ENCODE measurements around the gene FGF22.
"Not testable (repeated sequence)": the region's sequence is repeated elsewhere in the genome, so short reads cannot be mapped to it uniquely, and the experiment has no call there.

Gene FGF22

GRCh38 chr19:639253-640160 lies at the start of gene FGF22:
TSS of gene FGF22 (plus strand) at chr19:639879. CDS start at chr19:639926, 47 bp downstream.
- peak; percentile 88 to 95 (median 94) for DNase-seq (ENCODE audit: low read depth in 2 of 3, low spot score in 1 of 3)

- DNase-seq (ENCODE audit: low read depth in 2 of 3, low spot score in 1 of 3), result no peak
Observed at GRCh38 chr19:590396-590745, 49.3 kb upstream of the FGF22 start.

GRCh38 chr19:590750-591098 lies 49.0 kb upstream of the FGF22 start:
- DNase-seq (ENCODE audit: low read depth in 2 of 3, low spot score in 1 of 3), result no peak

- DNase-seq (ENCODE audit: low read depth in 2 of 3, low spot score in 1 of 3), result no peak
Observed at GRCh38 chr19:591099-591958, 48.4 kb upstream of the FGF22 start.

- no peak for DNase-seq (ENCODE audit: low read depth in 2 of 3, low spot score in 1 of 3)
Observed at GRCh38 chr19:592101-592500, 47.6 kb upstream of the FGF22 start.

- DNase-seq (ENCODE audit: low read depth in 2 of 3, low spot score in 1 of 3), result no peak
Observed at GRCh38 chr19:593055-593454, 46.6 kb upstream of the FGF22 start.

GRCh38 chr19:593505-593904 lies 46.2 kb upstream of the FGF22 start:
- DNase-seq (ENCODE audit: low read depth in 2 of 3, low spot score in 1 of 3), result no peak

GRCh38 chr19:594265-594870 lies 45.3 kb upstream of the FGF22 start:
- DNase-seq (ENCODE audit: low read depth in 2 of 3, low spot score in 1 of 3), result no peak

- DNase-seq (ENCODE audit: low read depth in 2 of 3, low spot score in 1 of 3), result no peak
Observed at GRCh38 chr19:595326-596262, 44.1 kb upstream of the FGF22 start.

GRCh38 chr19:596263-596655 lies 43.4 kb upstream of the FGF22 start:
- no peak for DNase-seq (ENCODE audit: low read depth in 2 of 3, low spot score in 1 of 3)

- no peak for DNase-seq (ENCODE audit: low read depth in 2 of 3, low spot score in 1 of 3)
Observed at GRCh38 chr19:597406-598315, 42.0 kb upstream of the FGF22 start.

GRCh38 chr19:601310-601709 lies 38.4 kb upstream of the FGF22 start:
- no peak for DNase-seq (ENCODE audit: low read depth in 2 of 3, low spot score in 1 of 3)

- DNase-seq (ENCODE audit: low read depth in 2 of 3, low spot score in 1 of 3), result no peak
Observed at GRCh38 chr19:601790-602189, 37.9 kb upstream of the FGF22 start.

GRCh38 chr19:602391-603301 lies 37.0 kb upstream of the FGF22 start:
- DNase-seq (ENCODE audit: low read depth in 2 of 3, low spot score in 1 of 3), result no peak

GRCh38 chr19:603302-603639 lies 36.4 kb upstream of the FGF22 start:
- not testable (repeated sequence) for DNase-seq (ENCODE audit: low read depth in 2 of 3, low spot score in 1 of 3)

GRCh38 chr19:603779-604178 lies 35.9 kb upstream of the FGF22 start:
- peak in 1 of 3 donors; percentile 35 for DNase-seq (ENCODE audit: low read depth in 2 of 3, low spot score in 1 of 3)

GRCh38 chr19:604355-604754 lies 35.3 kb upstream of the FGF22 start:
- peak; percentile 46 to 71 (median 55) for DNase-seq (ENCODE audit: low read depth in 2 of 3, low spot score in 1 of 3)

GRCh38 chr19:605061-605971 lies 34.4 kb upstream of the FGF22 start:
- DNase-seq (ENCODE audit: low read depth in 2 of 3, low spot score in 1 of 3), result peak in 1 of 3 donors; percentile 53

Data from stimulated activated CD4-positive, alpha-beta T cell treated with anti-CD3 and anti-CD28 coated beads, Interleukin-12 subunit alpha, Interleukin-12 subunit beta, amount 100 ng/mL, for 48 hours (primary cell).